ENCODE results near the gene TFF3. TPM values are rescaled to one million over a fixed set of nuclear protein-coding genes. Genes with fewer than 3 reads are reported as not detected.

TFF3 gene
- total RNA-seq, 2 donors from 2014 or later, result 5.5 TPM; not detected in 1

DNA sequence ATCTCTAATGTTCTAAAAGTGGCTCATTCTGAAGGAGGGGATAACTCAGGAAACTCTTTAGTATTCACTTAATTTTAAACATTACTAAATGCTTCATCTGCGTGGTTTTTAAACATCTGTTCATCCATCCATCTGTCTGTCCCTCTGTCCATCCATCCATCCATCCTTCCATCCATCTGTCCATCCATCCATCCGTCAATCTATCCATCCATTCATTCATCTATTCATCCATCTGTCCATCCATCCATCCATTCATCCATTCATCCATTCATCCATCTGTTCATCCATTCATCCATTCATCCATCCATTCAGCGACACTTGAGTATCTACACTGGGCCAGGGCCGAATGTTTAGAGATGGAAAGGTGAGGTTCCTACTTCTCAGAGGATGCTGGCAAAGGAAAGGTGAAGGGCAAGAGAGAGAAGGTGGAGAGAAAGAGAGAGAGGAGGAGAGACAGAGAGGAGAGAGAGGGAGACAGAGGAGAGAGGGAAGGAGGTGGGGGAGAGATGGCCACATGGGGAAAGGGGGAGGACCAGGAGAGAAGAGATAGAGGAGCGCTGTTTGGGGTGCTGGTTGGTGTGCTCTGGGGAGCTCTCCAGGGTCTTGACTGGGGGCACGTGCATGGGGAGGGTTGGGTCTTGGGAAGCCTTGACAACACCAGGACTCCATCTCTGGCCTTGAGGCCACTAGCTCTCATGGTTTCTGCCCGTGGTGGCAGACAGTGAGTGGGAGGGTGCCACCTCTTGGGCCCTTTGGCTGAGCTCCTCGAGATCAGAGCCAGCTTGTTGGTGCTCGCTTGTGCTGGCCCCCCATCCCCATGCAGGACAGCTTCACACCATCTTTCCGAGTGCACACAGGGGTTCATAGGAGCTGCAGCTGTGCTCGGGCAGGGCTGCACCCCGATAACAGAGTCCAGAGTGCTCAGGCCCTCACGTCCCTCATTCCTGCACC is 50.7 kb downstream of the TFF3 start:
- H3K27me3 ChIP-seq (ENCODE audit: control insufficient read depth, insufficient read depth, low read length, poor library complexity, severe bottlenecking), result no peaks in the 10 kb centered on the region
- H3K9me3 Mint-ChIP-seq, result no peaks in the 10 kb centered on the region
- H3K36me3 Mint-ChIP-seq (ENCODE audit: low read depth), result no peaks in the 10 kb centered on the region
- no peak for DNase-seq
- no peaks in the 10 kb centered on the region for H3K36me3 ChIP-seq (ENCODE audit: control insufficient read depth, insufficient read depth, low read length)
- H3K27ac ChIP-seq (ENCODE audit: low read depth, low read length), result no peak overlapping the region
- H3K27ac Mint-ChIP-seq, result no peak overlapping the region
- H3K4me3 ChIP-seq (ENCODE audit: low read length), result no peak overlapping the region
- H3K9me3 ChIP-seq (ENCODE audit: control insufficient read depth, low read length), result no peaks in the 10 kb centered on the region
- H3K4me1 Mint-ChIP-seq, result peaks cover 31% of the 10 kb centered on the region
- WGBS, 2 experiments (ENCODE audit: insufficient coverage in 1 of 2, insufficient read length in 1 of 2), result 82 to 89% methylated on average over 10 to 13 of the region's 13 CpGs
- H3K4me1 ChIP-seq (ENCODE audit: control insufficient read depth, insufficient read depth, low read length), result peaks cover 3% of the 10 kb centered on the region
- no peak for TF ChIP-seq CTCF (conservative IDR thresholded peaks at IDR 0.05)
- no peak overlapping the region for H3K4me3 Mint-ChIP-seq
- no peak overlapping the region for H3K9ac ChIP-seq (ENCODE audit: extremely low read depth, low read length, poor library complexity, severe bottlenecking)
- no peaks in the 10 kb centered on the region for H3K27me3 Mint-ChIP-seq (ENCODE audit: insufficient read depth)

GRCh38 chr21:42263591-42264131 is 51.5 kb downstream of the TFF3 start:
- WGBS, 2 experiments (ENCODE audit: insufficient coverage in 1 of 2, insufficient read length in 1 of 2), result 88 to 91% methylated on average over 12 to 18 of the region's 18 CpGs
- no peak for TF ChIP-seq CTCF (conservative IDR thresholded peaks at IDR 0.05)
- no peaks in the 10 kb centered on the region for H3K9me3 ChIP-seq (ENCODE audit: control insufficient read depth, low read length)
- H3K27me3 ChIP-seq (ENCODE audit: control insufficient read depth, insufficient read depth, low read length, poor library complexity, severe bottlenecking), result no peaks in the 10 kb centered on the region
- H3K9ac ChIP-seq (ENCODE audit: extremely low read depth, low read length, poor library complexity, severe bottlenecking), result no peak overlapping the region
- no peak for DNase-seq
- Mint-ChIP-seq H3K4me3 (no peak overlapping the region), H3K27ac (no peak overlapping the region), H3K4me1 (peaks cover 28% of the 10 kb centered on the region), H3K36me3 (ENCODE audit: low read depth) (no peaks in the 10 kb centered on the region), H3K27me3 (ENCODE audit: insufficient read depth) (no peaks in the 10 kb centered on the region), H3K9me3 (no peaks in the 10 kb centered on the region)
- no peak overlapping the region for H3K4me3 ChIP-seq (ENCODE audit: low read length)
- H3K27ac ChIP-seq (ENCODE audit: low read depth, low read length), result no peak overlapping the region
- H3K36me3 ChIP-seq (ENCODE audit: control insufficient read depth, insufficient read depth, low read length), result no peaks in the 10 kb centered on the region
- peaks cover 3% of the 10 kb centered on the region for H3K4me1 ChIP-seq (ENCODE audit: control insufficient read depth, insufficient read depth, low read length)

GRCh38 chr21:42262831-42263231 is 52.4 kb downstream of the TFF3 start:
- peaks cover 3% of the 10 kb centered on the region for H3K4me1 ChIP-seq (ENCODE audit: control insufficient read depth, insufficient read depth, low read length)
- no peak overlapping the region for H3K9ac ChIP-seq (ENCODE audit: extremely low read depth, low read length, poor library complexity, severe bottlenecking)
- H3K27me3 ChIP-seq (ENCODE audit: control insufficient read depth, insufficient read depth, low read length, poor library complexity, severe bottlenecking), result no peaks in the 10 kb centered on the region
- no peaks in the 10 kb centered on the region for H3K36me3 ChIP-seq (ENCODE audit: control insufficient read depth, insufficient read depth, low read length)
- H3K27ac ChIP-seq (ENCODE audit: low read depth, low read length), result no peak overlapping the region
- TF ChIP-seq CTCF (conservative IDR thresholded peaks at IDR 0.05), result no peak
- 89 to 92% methylated on average over 11 of the region's 11 CpGs for WGBS, 2 experiments (ENCODE audit: insufficient coverage in 1 of 2, insufficient read length in 1 of 2)
- no peaks in the 10 kb centered on the region for H3K36me3 Mint-ChIP-seq (ENCODE audit: low read depth)
- H3K9me3 ChIP-seq (ENCODE audit: control insufficient read depth, low read length), result no peaks in the 10 kb centered on the region
- DNase-seq, result no peak
- H3K27ac Mint-ChIP-seq, result no peak overlapping the region
- peaks cover 28% of the 10 kb centered on the region for H3K4me1 Mint-ChIP-seq
- no peak overlapping the region for H3K4me3 Mint-ChIP-seq
- no peaks in the 10 kb centered on the region for H3K9me3 Mint-ChIP-seq
- no peaks in the 10 kb centered on the region for H3K27me3 Mint-ChIP-seq (ENCODE audit: insufficient read depth)
- H3K4me3 ChIP-seq (ENCODE audit: low read length), result no peak overlapping the region
